SK-N-SH (cell line): Measurements from ENCODE around the gene C17orf50. TPM values are rescaled to one million over a fixed set of nuclear protein-coding genes. Genes with fewer than 3 reads are reported as not detected.

Experiments used
- CTCF ChIA-PET: fragments of 300-600, 350-600 bp; formaldehyde crosslinking; extraction: SDS; loops from one replicate; lab custom pipeline; 2021; lab: Yijun Ruan, JAX
- POLR2A ChIA-PET: fragments of 350-600 bp; sonication (Branson Sonifier 250); formaldehyde crosslinking; extraction: SDS; loops from one replicate; lab custom pipeline; 2020; ENCODE audit warnings: antibody characterized with exemption, inconsistent platforms; lab: Yijun Ruan, JAX
- DNase-seq: peaks from one replicate; pipeline ENCODE4 v3.0.0; 2012
- H2AFZ ChIP-seq: fragments of 200-600 bp; sonication (generic); 2 replicates; pipeline ENCODE4 v1.8.1; 2016; ENCODE audit warnings: antibody characterized with exemption, mild to moderate bottlenecking, low read depth
- H3F3A ChIP-seq: fragments of 200-600 bp; sonication (generic); replicated peaks from 2 replicates; pipeline ENCODE3; 2016; ENCODE audit warnings: antibody characterized with exemption, mild to moderate bottlenecking; ENCODE audit not compliant: insufficient read depth
- H3K27ac ChIP-seq, 2 experiments: fragments of 200-500 bp in 1 of 2; fragments of 200-600 bp in 1 of 2; sonication (Bioruptor generic) in 1 of 2; sonication (generic), shearing (Covaris generic) in 1 of 2; 2 replicates each; pipeline versions ENCODE4 v1.5.1 to v1.6.1; 2014 to 2016; ENCODE audit warnings: low read depth in 2 of 2, inconsistent platforms in 1 of 2, low read length in 1 of 2, mild to moderate bottlenecking in 1 of 2, mixed read lengths in 1 of 2
- H3K27me3 ChIP-seq: fragments of 200-600 bp; sonication (generic), shearing (Covaris generic); 2 replicates; pipeline ENCODE4 v1.6.1; 2016; ENCODE audit warnings: mixed run types; ENCODE audit not compliant: insufficient read depth
- H3K36me3 ChIP-seq, 2 experiments: fragments of 200-500 bp in 1 of 2; fragments of 200-600 bp in 1 of 2; sonication (Bioruptor generic) in 1 of 2; sonication (generic) in 1 of 2; replicated peaks in 1 of 2; 2 replicates each; pipeline versions ENCODE3 to v1.5.1; 2014 to 2016; ENCODE audit warnings: low read length in 1 of 2, mild to moderate bottlenecking in 1 of 2; ENCODE audit not compliant: insufficient read depth in 2 of 2, control insufficient read depth in 1 of 2
- H3K4me1 ChIP-seq, 2 experiments: fragments of 200-500 bp in 1 of 2; fragments of 200-600 bp in 1 of 2; sonication (Bioruptor generic) in 1 of 2; sonication (generic), shearing (Covaris generic) in 1 of 2; 2 replicates each; pipeline versions ENCODE4 v1.5.1 to v1.6.1; 2014 to 2016; ENCODE audit warnings: low read depth in 1 of 2, low read length in 1 of 2, mixed run types in 1 of 2; ENCODE audit not compliant: insufficient read depth in 2 of 2, control insufficient read depth in 1 of 2
- H3K4me2 ChIP-seq: fragments of 200-600 bp; sonication (generic), shearing (Covaris generic); 2 replicates; pipeline ENCODE4 v1.6.1; 2017; ENCODE audit warnings: mixed run types
- H3K4me3 ChIP-seq, 2 experiments: fragments of 200-500 bp in 1 of 2; fragments of 200-600 bp in 1 of 2; sonication (Bioruptor generic) in 1 of 2; sonication (generic), shearing (Covaris generic) in 1 of 2; 2 replicates each; pipeline versions ENCODE4 v1.5.1 to v1.8.1; 2014 to 2016; ENCODE audit warnings: low read depth in 2 of 2, inconsistent platforms in 1 of 2, low read length in 1 of 2, mild to moderate bottlenecking in 1 of 2, mixed read lengths in 1 of 2, moderate library complexity in 1 of 2
- H3K79me2 ChIP-seq: fragments of 200-600 bp; sonication (generic); 2 replicates; pipeline ENCODE4 v1.8.1; 2017; ENCODE audit warnings: mild to moderate bottlenecking; ENCODE audit not compliant: insufficient read depth
- H3K9ac ChIP-seq: fragments of 200-600 bp; sonication (generic); 2 replicates; pipeline ENCODE4 v1.6.1; 2017; ENCODE audit warnings: mixed run types
- H3K9me2 ChIP-seq: fragments of 200-600 bp; sonication (generic); 2 replicates; pipeline ENCODE4 v1.6.1; 2017; ENCODE audit warnings: mixed run types
- H3K9me3 ChIP-seq: fragments of 200-600 bp; sonication (generic); 2 replicates; pipeline ENCODE4 v1.6.1; 2017; ENCODE audit warnings: mixed run types, mild to moderate bottlenecking, moderate library complexity
- H4K20me1 ChIP-seq: fragments of 200-600 bp; sonication (generic); 2 replicates; pipeline ENCODE4 v1.6.1; 2017; ENCODE audit warnings: mild to moderate bottlenecking, mixed run types; ENCODE audit not compliant: insufficient read depth
- ELF1 ChIP-seq: IDR thresholded peaks from 2 replicates; pipeline ENCODE4 v1.4.0; 2012
- EP300 ChIP-seq, 2 experiments: IDR thresholded peaks; 2 replicates each; pipeline versions ENCODE4 v1.4.0 to v1.6.1; 2012; ENCODE audit warnings: borderline replicate concordance in 1 of 2, low read depth in 1 of 2, low read length in 1 of 2
- FOXJ3 ChIP-seq: sonication (generic); formaldehyde crosslinking; IDR thresholded peaks from 2 replicates; pipeline ENCODE4 v1.5.1; 2020; ENCODE audit warnings: mild to moderate bottlenecking, missing genetic modification reagents
- FOXM1 ChIP-seq: IDR thresholded peaks from 2 replicates; pipeline ENCODE4 v1.4.0; 2012; ENCODE audit warnings: low read depth, mild to moderate bottlenecking
- GABPA ChIP-seq: IDR thresholded peaks from 2 replicates; pipeline ENCODE4 v1.4.0; 2012; ENCODE audit warnings: low read depth, mild to moderate bottlenecking
- GATA2 ChIP-seq: sonication (generic); formaldehyde crosslinking; IDR thresholded peaks from 2 replicates; pipeline ENCODE4 v1.5.0; 2020; ENCODE audit warnings: mild to moderate bottlenecking, missing genetic modification reagents
- JUND ChIP-seq: IDR thresholded peaks from 2 replicates; pipeline ENCODE4 v1.4.0; 2012
- MEF2A ChIP-seq: IDR thresholded peaks from 2 replicates; pipeline ENCODE4 v1.4.0; 2012; ENCODE audit warnings: low read depth, borderline replicate concordance
- NFIC ChIP-seq: IDR thresholded peaks from 2 replicates; pipeline ENCODE4 v1.4.0; 2012; ENCODE audit warnings: borderline replicate concordance
- NRF1 ChIP-seq: IDR thresholded peaks from 2 replicates; pipeline ENCODE4 v1.6.1; 2012; ENCODE audit warnings: low read depth, mild to moderate bottlenecking, low read length
- RAD21 ChIP-seq: IDR thresholded peaks from 2 replicates; pipeline ENCODE4 v1.6.1; 2012; ENCODE audit warnings: mild to moderate bottlenecking, low read length
- RCOR1 ChIP-seq: fragments of 150-350 bp; IDR thresholded peaks from 2 replicates; pipeline ENCODE4 v1.6.1; 2017; ENCODE audit warnings: antibody characterized with exemption, low read length
- SIN3A ChIP-seq: IDR thresholded peaks from 2 replicates; pipeline ENCODE4 v1.6.1; 2012; ENCODE audit warnings: low read depth, mild to moderate bottlenecking, low read length, moderate library complexity, borderline replicate concordance
- SMC3 ChIP-seq: IDR thresholded peaks from 2 replicates; pipeline ENCODE4 v1.6.1; 2012; ENCODE audit warnings: low read depth, low read length, improper control_type of control experiment
- TCF12 ChIP-seq: IDR thresholded peaks from 2 replicates; pipeline ENCODE4 v1.4.0; 2012
- YY1 ChIP-seq: IDR thresholded peaks from 2 replicates; pipeline ENCODE4 v1.4.0; 2012; ENCODE audit warnings: low read depth, mild to moderate bottlenecking
- WGBS: methylation state at CpG from one replicate; pipeline ENCODE4 v1.1.6; 2017; ENCODE audit warnings: low lambda C conversion rate; 5-methylcytosine and 5-hydroxymethylcytosine counted together
- polyA plus RNA-seq, 3 experiments: library from polyadenylated mRNA; depleted of rRNA; stranded (reverse); fragments of >200 nt; gene quantifications; 2 replicates each; pipeline ENCODE4 v1.2.3, GENCODE V29; 2012
- TF ChIP-seq, protein P1 (sequence below): fragments of 150-350 bp; IDR thresholded peaks from 2 replicates; pipeline ENCODE4 v1.6.1; 2017; ENCODE audit warnings: antibody characterized with exemption, low read length, low read depth, borderline replicate concordance

Gene C17orf50
- polyA plus RNA-seq, 1 of the 3 experiments (the other 2 are of a cell fraction): 0.05 TPM

DNA sequence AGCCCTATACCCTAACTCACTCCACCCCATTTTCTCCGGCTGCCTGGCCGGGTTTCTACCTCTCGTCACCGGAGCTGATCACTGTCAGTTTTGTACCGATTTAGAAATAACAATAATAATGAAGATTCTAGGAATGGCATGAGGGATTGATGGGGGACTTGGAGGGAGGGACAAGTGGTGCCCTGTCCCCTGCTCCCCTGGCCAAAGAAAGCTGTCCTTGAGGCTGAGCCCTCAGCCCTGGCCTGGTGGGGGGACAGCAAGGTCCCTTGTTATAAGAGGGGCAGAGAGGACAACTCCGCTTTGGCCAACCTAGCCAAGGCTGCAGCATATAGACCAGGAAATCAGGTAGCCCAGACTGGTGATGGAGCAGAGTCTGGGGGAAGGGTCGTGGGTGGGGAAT, 18.2 kb upstream of the C17orf50 start:
- Histone ChIP-seq H3K27me3 (no peaks in the 10 kb centered on the region; the same call in 1 of the 2 replicates), H3K9ac (no peak overlapping the region), H3K4me1 (no peaks in the 10 kb centered on the region; a peak in 1 of 4 replicates), H4K20me1 (no peaks in the 10 kb centered on the region), H3K27ac (no peak overlapping the region), H3K9me3 (no peaks in the 10 kb centered on the region), H3K4me2 (no peak overlapping the region), H3K4me3 (no peak overlapping the region), H3K79me2 (no peaks in the 10 kb centered on the region), H3F3A (no peaks in the 10 kb centered on the region), H3K9me2 (no peaks in the 10 kb centered on the region), H3K36me3 (no peaks in the 10 kb centered on the region), H2AFZ (no peak overlapping the region)
- DNase-seq: no peak
- no peak for TF ChIP-seq RAD21
- no peak for TF ChIP-seq ELF1
- TF ChIP-seq RCOR1: no peak
- no peak for TF ChIP-seq MEF2A
- no peak for TF ChIP-seq EP300 (IDR thresholded peaks at IDR 0.05; ENCODE audit: borderline replicate concordance in 1 of 2, low read depth in 1 of 2, low read length in 1 of 2)
- TF ChIP-seq NFIC: no peak
- no peak for TF ChIP-seq SMC3
- TF ChIP-seq TCF12: no peak
- TF ChIP-seq FOXM1: no peak
- no peak for TF ChIP-seq SIN3A
- TF ChIP-seq FOXJ3 (CRISPR knock-in tag): no peak
- ChIA-PET POLR2A (no interaction called here), CTCF (interaction anchor here (9.3 kb wide), 1 partner anchor 130 kb away, joined by 275 read pairs; no protein-coding TSS in a partner anchor)
- WGBS: 66% methylated on average over 7 of the region's 7 CpGs

DNA sequence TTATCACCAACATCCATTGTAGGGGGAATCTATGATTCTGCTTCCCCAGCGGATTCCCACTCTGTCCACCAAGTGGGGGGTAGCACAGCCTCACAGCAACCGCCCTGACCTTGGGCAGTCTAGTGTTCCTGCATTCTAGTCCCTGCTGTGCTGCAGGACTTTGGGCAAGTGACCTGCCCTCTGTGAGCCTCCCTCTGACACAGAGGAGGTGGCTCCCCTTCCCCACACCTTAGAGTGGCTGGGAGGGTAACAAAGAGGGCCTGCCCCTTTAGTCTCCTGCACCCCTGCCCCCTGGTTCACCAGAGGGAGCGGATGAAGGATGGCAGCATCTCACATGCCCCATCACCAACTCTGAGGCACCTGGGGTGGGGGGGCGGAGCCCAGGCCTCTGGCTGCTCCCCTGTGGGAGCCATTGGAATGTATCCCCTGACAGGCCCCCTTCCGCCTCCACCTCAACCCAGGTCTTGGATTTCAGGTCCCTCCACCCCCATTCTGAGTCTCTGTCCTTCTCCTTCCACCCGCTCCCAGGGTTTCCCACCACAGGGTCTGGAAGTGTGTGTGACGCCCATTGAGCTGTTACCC, 17.7 kb upstream of the C17orf50 start:
- TF ChIP-seq, protein P1, sequence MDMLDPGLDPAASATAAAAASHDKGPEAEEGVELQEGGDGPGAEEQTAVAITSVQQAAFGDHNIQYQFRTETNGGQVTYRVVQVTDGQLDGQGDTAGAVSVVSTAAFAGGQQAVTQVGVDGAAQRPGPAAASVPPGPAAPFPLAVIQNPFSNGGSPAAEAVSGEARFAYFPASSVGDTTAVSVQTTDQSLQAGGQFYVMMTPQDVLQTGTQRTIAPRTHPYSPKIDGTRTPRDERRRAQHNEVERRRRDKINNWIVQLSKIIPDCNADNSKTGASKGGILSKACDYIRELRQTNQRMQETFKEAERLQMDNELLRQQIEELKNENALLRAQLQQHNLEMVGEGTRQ: no peak
- TF ChIP-seq JUND (no peak), NRF1 (no peak), GATA2 (CRISPR knock-in tag) (no peak), SMC3 (no peak), YY1 (no peak), RAD21 (no peak), GABPA (no peak), FOXJ3 (CRISPR knock-in tag) (no peak), MEF2A (no peak)
- TF ChIP-seq, all 33 proteins: peak for 0
- CTCF ChIA-PET: interaction anchor here (1.5 to 9.3 kb wide), 4 partner anchors 21 to 430 kb away, joined by 4 to 275 read pairs (median 12); no protein-coding TSS in a partner anchor

More for the DNA sequence above, 17.7 kb upstream of the C17orf50 start:
- Histone ChIP-seq H3K27me3 (no peaks in the 10 kb centered on the region; the same call in 1 of the 2 replicates), H3K36me3 (no peaks in the 10 kb centered on the region), H3K9ac (no peak overlapping the region), H3K4me3 (no peak overlapping the region), H3K9me3 (no peaks in the 10 kb centered on the region), H3F3A (no peaks in the 10 kb centered on the region), H3K79me2 (no peaks in the 10 kb centered on the region), H4K20me1 (no peaks in the 10 kb centered on the region), H3K9me2 (no peaks in the 10 kb centered on the region), H3K27ac (no peak overlapping the region), H2AFZ (no peak overlapping the region), H3K4me2 (no peak overlapping the region), H3K4me1 (peaks cover 0 to 5% of the 10 kb centered on the region in 2 experiments; a peak in 1 of 4 replicates)
- 63% methylated on average over 6 of the region's 7 CpGs for WGBS
- POLR2A ChIA-PET: no interaction called here
- peak; percentile 32 for DNase-seq
